ENCODE results near the gene PTOV1. TPM values are rescaled to one million over a fixed set of nuclear protein-coding genes. Genes with fewer than 3 reads are reported as not detected.
A peak's percentile ranks its signal among the peaks of the same experiment; 100 is the strongest.

PTOV1 gene
- total RNA-seq, 1 donor from 2014 or later, result 78.4 TPM

DNA sequence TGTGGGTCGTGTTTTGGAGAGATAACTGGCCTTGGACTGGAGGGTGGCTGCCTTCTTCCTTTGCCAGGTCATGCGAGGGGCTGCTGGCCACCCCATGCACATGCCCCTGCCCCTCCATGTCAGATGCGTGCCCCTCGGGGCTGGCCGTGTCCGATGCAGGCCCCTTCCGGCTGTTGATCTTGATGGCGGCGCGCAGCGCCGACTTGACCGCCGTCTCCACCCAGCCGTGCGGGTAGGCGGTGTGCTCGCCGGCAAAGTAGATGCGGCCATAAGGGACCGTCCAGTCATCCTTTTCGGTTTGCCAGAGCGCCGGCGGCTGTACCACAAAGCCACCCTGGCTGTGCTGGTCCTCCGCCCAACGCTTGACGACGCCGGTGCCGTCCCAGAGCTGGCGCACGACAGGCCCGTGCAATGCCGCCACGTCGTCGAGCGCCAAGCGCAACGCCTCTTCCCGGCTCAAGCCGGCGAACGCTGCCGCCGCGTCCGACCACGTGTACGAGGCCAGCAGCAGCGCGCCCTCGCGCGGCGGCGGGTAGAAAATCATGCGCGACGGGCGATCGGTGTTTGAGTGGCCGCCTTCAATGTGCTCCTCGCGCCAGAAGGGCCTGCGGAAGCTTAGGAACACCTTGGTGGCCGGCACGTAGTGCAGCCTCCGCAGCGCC is 38.9 kb downstream of the PTOV1 start:
- peak; percentile 85 for DNase-seq

DNA sequence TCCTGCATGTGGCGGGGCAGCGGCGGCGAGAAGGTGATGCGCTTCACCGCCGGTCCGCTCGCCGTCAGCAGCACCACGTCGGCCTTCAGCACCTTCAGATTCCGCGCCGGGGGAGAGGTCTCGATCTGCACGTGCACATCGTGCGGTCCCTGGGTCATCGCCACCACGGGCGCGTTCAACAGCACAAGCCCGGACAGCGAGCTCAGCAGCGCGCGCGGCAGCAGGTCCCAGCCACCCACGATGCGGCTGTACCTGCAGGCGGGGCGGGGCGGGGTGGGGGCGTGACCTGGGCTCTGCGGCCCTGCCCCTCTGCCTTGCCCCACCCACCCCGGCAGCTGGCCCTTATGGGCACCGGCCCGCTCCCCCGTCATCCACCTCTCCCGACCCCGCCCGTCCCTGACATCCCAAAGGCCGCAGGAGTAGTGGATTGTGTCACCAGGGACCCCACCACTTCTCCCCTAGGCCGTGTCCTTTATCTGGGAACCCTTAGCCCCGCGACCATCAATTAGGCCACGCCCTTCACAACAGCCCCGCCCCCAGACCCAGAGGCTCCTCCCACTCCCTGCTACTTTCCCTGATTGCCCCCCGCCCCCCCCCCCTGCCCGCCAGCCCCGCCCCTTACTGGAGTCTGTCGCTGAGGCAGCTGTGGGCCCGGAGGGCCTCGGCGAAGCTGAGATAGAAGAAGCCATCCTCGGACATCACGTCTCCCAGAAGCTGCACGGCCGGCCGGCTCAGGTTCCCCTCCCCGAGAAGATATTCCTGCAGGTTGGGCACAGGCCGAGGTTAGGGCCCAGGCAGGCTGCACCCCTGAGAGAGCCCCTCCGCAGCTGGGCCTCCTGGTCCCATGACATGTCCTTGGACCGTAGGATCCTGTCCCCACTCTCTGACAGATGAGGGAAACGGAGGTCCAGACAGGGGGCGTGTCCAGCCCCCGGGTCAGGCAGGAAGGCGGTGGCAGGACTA is 39.7 kb downstream of the PTOV1 start:
- peak; percentile 41 for DNase-seq

DNA sequence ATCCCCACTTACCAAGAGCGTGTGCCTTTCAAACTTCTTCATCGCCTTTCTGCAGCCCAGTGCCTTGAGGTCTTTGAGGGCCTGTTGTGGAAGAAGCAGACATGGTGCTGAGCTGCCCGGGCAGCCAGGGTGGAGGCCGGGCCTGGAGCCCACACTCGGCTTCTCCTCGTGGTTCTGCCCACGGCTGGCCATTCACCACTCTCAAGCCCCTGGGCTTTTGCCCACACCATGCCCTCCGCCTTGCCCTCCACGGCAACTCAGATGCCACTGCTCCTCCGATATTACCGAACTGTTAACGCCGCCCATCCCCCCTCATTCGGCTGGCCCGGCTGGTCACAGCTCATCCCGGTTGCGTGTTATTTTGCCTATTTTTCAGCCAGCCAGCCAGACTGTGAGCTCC is 40.4 kb downstream of the PTOV1 start:
- DNase-seq, result no peak

GRCh38 chr19:49892716-49893115 is 41.8 kb downstream of the PTOV1 start:
- no peak for DNase-seq

- DNase-seq, result no peak
Observed at GRCh38 chr19:49894011-49894664, 43.2 kb downstream of the PTOV1 start.

DNA sequence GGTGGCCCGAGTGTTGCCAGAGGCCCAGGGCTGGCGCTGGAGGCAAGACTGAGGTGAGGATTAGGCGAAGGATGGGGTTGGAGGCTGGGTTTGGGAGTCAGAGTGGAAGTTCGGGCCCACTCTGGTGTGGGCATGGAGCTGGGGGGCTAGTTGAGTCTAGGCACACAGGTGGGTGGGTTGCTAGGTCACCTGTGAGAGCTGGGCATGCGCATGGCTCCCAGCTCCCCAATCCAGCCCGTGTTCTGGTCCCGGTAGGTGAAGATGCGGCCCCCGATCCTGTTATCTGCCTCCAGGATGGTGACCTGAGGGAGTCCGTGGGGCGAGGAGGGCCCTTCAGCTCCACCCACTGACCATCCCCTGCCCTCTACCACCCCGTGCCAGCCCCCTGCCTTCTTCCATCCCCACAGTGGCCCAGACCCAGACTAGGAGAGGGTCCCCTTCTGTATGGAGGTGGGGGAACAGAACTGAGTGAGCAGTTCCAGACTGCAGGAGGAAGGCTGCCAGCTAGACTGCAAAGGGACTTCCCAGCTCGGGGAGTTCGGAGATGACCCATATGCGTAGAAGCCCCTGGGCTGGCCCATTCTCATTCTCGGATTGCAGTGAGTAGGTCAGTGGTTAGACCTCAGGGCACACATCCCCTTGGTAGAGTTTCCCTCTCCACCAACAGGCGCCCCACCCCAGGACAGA is 44.1 kb downstream of the PTOV1 start:
- no peak for DNase-seq

GRCh38 chr19:49895566-49896297 is 44.8 kb downstream of the PTOV1 start:
- no peak for DNase-seq

- no peak for DNase-seq
Observed at GRCh38 chr19:49896863-49897621, 46.1 kb downstream of the PTOV1 start, which contains the start of gene IL4I1. Gene IL4I1 (minus strand): TSS chr19:49896887. CDS start chr19:49896160, 727 bp downstream.

GRCh38 chr19:49904136-49904535 is 53.2 kb downstream of the PTOV1 start:
- DNase-seq, result no peak

DNA sequence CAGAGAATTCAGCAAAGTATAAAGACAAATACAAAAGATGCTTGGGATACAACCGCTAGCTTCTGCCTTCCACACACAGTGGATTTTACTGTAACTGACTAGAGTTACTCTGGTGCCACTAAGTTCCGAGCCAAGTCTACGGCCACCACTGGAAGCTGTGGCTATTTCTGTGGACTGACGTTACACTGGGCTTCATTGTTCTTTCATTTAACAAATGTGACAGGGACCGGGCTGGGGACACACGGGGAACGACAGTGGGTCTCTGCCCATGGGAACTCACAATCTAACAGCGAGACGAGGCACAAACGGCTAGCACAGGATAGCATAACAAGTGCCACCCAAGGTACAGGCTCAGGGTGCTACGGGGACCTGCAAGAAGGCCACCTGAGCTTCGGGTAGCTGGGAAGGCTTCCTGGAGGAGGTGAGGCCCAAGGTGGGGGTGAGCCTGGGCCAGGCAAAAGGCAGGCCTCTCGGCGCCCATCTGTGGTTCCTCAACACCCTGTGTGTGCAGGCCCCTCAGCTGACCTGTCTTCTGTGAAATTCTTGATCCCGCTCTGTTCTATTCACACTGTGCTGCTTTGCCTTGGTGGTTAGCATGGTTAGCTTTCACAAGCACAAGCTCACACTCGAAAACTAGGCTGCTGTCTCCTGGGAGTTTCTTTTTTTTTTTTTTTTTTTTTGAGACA is 56.1 kb downstream of the PTOV1 start:
- DNase-seq, result no peak

- no peak for DNase-seq
Observed at GRCh38 chr19:49907745-49908446, 56.9 kb downstream of the PTOV1 start.

DNA sequence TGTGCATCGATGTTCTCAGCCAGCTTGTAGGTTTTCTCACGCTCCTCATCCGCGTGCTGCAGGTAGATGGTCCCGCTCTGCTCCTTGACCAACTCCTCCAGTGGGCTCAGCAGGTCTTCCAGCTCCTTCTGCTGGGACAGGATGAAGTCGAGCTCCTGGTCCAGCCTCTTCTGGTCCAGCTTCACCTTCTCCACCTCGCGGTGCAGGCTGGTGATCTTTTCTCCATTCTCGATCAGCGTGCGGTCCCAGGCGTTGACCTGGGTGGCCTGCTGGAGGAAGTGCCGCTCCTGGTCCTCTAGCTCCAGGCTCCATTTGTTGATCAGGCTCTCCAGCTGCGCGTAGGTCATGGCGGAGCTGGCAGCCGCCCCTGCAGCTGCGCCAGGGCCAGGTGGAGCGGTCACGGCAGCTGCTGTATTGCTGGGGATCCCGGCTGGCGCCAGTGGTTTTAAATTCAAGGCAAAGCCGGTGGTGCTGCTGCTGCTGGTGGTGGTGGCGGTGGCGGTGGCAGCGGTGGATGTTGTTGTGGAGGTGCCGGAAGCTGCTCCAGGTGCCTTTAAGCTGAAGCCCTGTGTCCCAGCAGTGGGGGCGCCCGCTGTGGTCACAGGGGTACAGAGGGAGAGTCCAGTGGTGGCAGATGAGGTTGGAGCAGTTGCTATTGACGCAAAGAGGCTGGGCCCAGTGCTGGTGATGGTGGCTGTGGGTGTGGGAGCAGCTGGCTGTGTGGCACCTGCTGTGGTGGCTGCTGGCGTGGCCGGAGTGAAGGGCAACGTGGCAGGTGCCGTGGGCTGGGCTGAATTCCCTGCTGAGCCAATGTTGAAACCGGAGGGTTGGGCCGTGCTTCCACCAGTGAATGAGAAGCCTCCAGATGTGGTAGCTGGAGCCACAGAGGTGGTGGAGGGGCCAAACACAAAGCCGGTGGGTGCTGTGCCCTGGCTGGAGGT is 57.8 kb downstream of the PTOV1 start:
- no peak for DNase-seq

DNA sequence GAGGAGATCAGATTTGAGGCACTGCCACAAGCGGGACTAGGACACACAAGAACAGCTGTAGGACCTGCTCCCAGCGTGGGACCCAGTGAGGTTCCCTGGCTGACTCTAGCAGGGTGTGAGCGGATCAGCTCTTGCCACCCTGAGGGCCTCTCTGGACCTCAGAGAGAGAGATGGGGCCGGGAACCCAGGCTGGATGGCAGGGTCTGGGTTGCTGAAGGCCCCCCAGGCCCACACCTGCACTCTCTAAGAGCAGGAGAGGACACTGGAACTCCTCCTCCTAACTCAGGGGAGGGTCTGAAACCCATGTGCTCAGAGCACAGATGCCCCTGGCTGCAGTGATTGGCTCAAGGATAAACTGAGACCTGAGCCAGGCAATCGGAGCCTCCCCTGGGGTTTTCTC is 59.2 kb downstream of the PTOV1 start:
- DNase-seq, result no peak

Small RNA genes within 50 kb of the gene (small RNA-seq; reads per million reads assigned to genes)
- not detected for gene MIR4749 (ENCODE audit: low replicate concordance)

Other genes with a start within 250 kb of the PTOV1 start
- gene RRAS, start 211.0 kb upstream of the PTOV1 start, total RNA-seq, result 15.5 TPM
- 19.5 TPM for gene SCAF1, start 208.9 kb upstream of the PTOV1 start, total RNA-seq
- gene IRF3, start 185.3 kb upstream of the PTOV1 start, total RNA-seq, result 44.0 TPM
- gene BCL2L12, start 185.2 kb upstream of the PTOV1 start, total RNA-seq, result 10.9 TPM
- gene PRMT1, start 173.9 kb upstream of the PTOV1 start, total RNA-seq, result 208 TPM
- 0.92 TPM for gene ADM5, start 161.6 kb upstream of the PTOV1 start, total RNA-seq
- 5.1 TPM for gene CPT1C, start 160.0 kb upstream of the PTOV1 start, total RNA-seq
- 1.1 TPM for gene TSKS, start 87.9 kb upstream of the PTOV1 start, total RNA-seq
- gene AP2A1, start 84.2 kb upstream of the PTOV1 start, total RNA-seq, result 56.2 TPM
- gene FUZ, start 37.9 kb upstream of the PTOV1 start, total RNA-seq, result 25.7 TPM
- gene MED25, start 32.9 kb upstream of the PTOV1 start, total RNA-seq, result 38.2 TPM
- 23.1 TPM for gene PNKP, start 16.4 kb downstream of the PTOV1 start, total RNA-seq
- gene AKT1S1, start 26.2 kb downstream of the PTOV1 start, total RNA-seq, result 4.5 TPM
- gene TBC1D17, start 26.5 kb downstream of the PTOV1 start, total RNA-seq, result 11.9 TPM
- gene IL4I1, start 45.7 kb downstream of the PTOV1 start, total RNA-seq, result not detected
- 3.6 TPM for gene ATF5, start 78.0 kb downstream of the PTOV1 start, total RNA-seq
- 33.1 TPM for gene NUP62, start 78.3 kb downstream of the PTOV1 start, total RNA-seq
- 0.92 TPM for gene SIGLEC11, start 110.0 kb downstream of the PTOV1 start, total RNA-seq
- gene VRK3, start 174.2 kb downstream of the PTOV1 start, total RNA-seq, result 23.2 TPM
- 14.9 TPM for gene ZNF473, start 174.8 kb downstream of the PTOV1 start, total RNA-seq